Heart right ventricle (tissue), 16 donors: ENCODE measurements around the gene MIGA1. TPM values are rescaled to one million over a fixed set of nuclear protein-coding genes. Genes with fewer than 3 reads are reported as not detected.
A peak's percentile ranks its signal among the peaks of the same experiment; 100 is the strongest.
"Not testable (repeated sequence)": the region's sequence is repeated elsewhere in the genome, so short reads cannot be mapped to it uniquely, and the experiment has no call there.

ENCODE experiments used
- ATAC-seq, 8 donors: fragments of 200-7000 bp; cut with Tn5 transposase; one replicate each; pipeline ENCODE4 v1.9.1; 2020; ENCODE audit warnings: mild to moderate bottlenecking in 8 of 8, moderate library complexity in 8 of 8, moderate number of reproducible peaks in 1 of 8
- DNase-seq, 2 donors: peaks; one replicate each; pipeline ENCODE4 v3.0.0-alpha.2; 2020
- H3K27ac ChIP-seq, 10 donors: fragments of 200-600 bp; sonication (generic) in 2 of 10; one replicate each; pipeline versions ENCODE4 v1.5.0 to v1.8.0; 2020 to 2022; ENCODE audit warnings: mild to moderate bottlenecking in 3 of 10
- H3K27me3 ChIP-seq, 7 donors: fragments of 200-600 bp; one replicate each; pipeline ENCODE4 v1.8.0; 2021 to 2022; ENCODE audit warnings: mild to moderate bottlenecking in 2 of 7
- H3K36me3 ChIP-seq, 9 donors: fragments of 200-600 bp; sonication (generic) in 1 of 9; one replicate each; pipeline versions ENCODE4 v1.5.0 to v1.8.0; 2020 to 2022; ENCODE audit warnings: mild to moderate bottlenecking in 2 of 9
- H3K4me1 ChIP-seq, 9 donors: fragments of 200-600 bp; sonication (generic) in 1 of 9; one replicate each; pipeline versions ENCODE4 v1.5.0 to v1.8.0; 2020 to 2022; ENCODE audit warnings: mild to moderate bottlenecking in 4 of 9
- H3K4me3 ChIP-seq, 10 donors: fragments of 200-600 bp; sonication (generic) in 2 of 10; one replicate each; pipeline versions ENCODE4 v1.5.0 to v1.8.0; 2020 to 2022; ENCODE audit warnings: mild to moderate bottlenecking in 7 of 10, moderate library complexity in 2 of 10
- H3K9me3 ChIP-seq, 11 donors: fragments of 200-600 bp in 10 of 11; sonication (generic) in 2 of 11; one replicate each; pipeline versions ENCODE4 v1.5.0 to v1.8.0; 2013 to 2022; ENCODE audit warnings: mild to moderate bottlenecking in 2 of 11, control low read depth in 1 of 11, moderate library complexity in 1 of 11
- WGBS, 2 donors: extraction: QIAGEN DNeasy Blood & Tissue Kit; methylation state at CpG; one replicate each; pipeline ENCODE4 v1.1.7; 2013; ENCODE audit warnings: inconsistent platforms in 1 of 2; 5-methylcytosine and 5-hydroxymethylcytosine counted together
- intact Hi-C, 10 donors: fragments of 100-400 bp; cut with DNase I; formaldehyde crosslinking; loops; one replicate each; pipeline versions ENCODE4 v1.11.1 to v1.14.2; 2022
- polyA plus RNA-seq, 2 donors: library from polyadenylated mRNA; stranded (reverse); fragments of 200-250 nt; gene quantifications; one replicate each; pipeline ENCODE4 v1.2.3, GENCODE V29; 2013
- total RNA-seq, 10 donors: library from RNA; stranded (reverse); fragmentation: NEBNext Ultra II Directional in 3 of 10; extraction: Animal tissue kit (Norgen Biotek cat#: 25700) in 3 of 10; gene quantifications; one replicate each; pipeline versions ENCODE4 v1.2.1 to v1.2.4, GENCODE V29; 2021 to 2023
- TF ChIP-seq, protein P1 (sequence below), 9 donors: fragments of 200-600 bp; sonication (generic) in 2 of 9; IDR thresholded peaks; one replicate each; pipeline versions ENCODE4 v1.5.0 to v1.8.0; 2021 to 2022; ENCODE audit warnings: antibody characterized with exemption in 9 of 9, mild to moderate bottlenecking in 5 of 9, moderate library complexity in 1 of 9
- donor health status: Arrhythmogenic right ventricular cardiomyopathy.
- donor health status: ischemic (EF 13 %, LVEDD 7.1; RV severe dilation, severe dysfunction).
- donor health status: healthy with polysubstance abuse.
- donor health status: DM: no; HTN: yes; CAD: no.
- donor health status: DM: no; HTN: no; CAD: no.
- donor health status: ischemic (EF 25% LVEDD 6.9; RV normal size, moderate dysfunction).
- donor health status: ischemic (EF 25% LVEDD 5.7; RV mildly dilated, moderate dysfunction).
- donor health status: healthy.
- donor health status: DM: yes; HTN: yes; CAD: no.
- donor health status: Ischemic cardiomyopathy.
- donor health status: ischemic (EF 35%, LVEDD 5.7; RV mildly dilated, moderate dysfunction).
- donor health status: nonischemic (EF 11% LVEDD 7.7; RV severe dilation, severe dysfunction).
- donor health status: DM: yes; HTN: yes; CAD: no.
- donor health status: PGD.
- donor health status: ischemic (EF 29% LVEDD 5.4; RV normal size, mild dysfunction).
- donor health status: nonischemic (EF 23%, LVEDD 6.1; RV moderate dilation, normal function).

MIGA1 gene
- total and polyA plus RNA-seq, 12 donors = 2.4 to 14.8 (median 11.5) TPM

DNA sequence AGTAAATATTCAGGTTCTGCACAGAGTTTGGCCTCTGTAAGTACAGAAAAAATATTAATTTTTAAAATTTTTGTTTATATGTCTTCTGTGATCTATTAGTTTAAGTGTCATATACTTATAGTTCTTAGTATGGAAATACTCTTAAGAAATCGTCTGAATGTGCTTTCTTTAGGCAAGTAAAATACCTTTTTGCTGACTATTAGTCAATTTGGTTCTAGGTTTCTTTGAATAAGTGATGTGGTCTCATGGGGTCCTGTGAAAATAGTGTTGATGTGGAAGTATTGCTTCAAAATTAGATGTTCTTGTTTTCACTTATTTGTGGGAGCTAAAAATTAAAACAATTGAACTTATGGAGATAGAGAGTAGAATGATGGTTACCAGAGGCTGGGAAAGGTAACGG lies 23.9 kb downstream of the MIGA1 start:
- Histone ChIP-seq H3K36me3 (peaks cover 0 to 88% (median 30%) of the 10 kb centered on the region in 9 donors), H3K4me1 (peaks cover 0 to 3% (median 0%) of the 10 kb centered on the region in 9 donors), H3K27ac (no peak overlapping the region), H3K9me3 (no peaks in the 10 kb centered on the region), H3K4me3 (no peak overlapping the region), H3K27me3 (no peaks in the 10 kb centered on the region)
- ATAC-seq (no peak), DNase-seq (no peak)
- WGBS, 2 donors = 69 to 95% methylated on average over 2 of the region's 2 CpGs
- TF ChIP-seq, protein P1, sequence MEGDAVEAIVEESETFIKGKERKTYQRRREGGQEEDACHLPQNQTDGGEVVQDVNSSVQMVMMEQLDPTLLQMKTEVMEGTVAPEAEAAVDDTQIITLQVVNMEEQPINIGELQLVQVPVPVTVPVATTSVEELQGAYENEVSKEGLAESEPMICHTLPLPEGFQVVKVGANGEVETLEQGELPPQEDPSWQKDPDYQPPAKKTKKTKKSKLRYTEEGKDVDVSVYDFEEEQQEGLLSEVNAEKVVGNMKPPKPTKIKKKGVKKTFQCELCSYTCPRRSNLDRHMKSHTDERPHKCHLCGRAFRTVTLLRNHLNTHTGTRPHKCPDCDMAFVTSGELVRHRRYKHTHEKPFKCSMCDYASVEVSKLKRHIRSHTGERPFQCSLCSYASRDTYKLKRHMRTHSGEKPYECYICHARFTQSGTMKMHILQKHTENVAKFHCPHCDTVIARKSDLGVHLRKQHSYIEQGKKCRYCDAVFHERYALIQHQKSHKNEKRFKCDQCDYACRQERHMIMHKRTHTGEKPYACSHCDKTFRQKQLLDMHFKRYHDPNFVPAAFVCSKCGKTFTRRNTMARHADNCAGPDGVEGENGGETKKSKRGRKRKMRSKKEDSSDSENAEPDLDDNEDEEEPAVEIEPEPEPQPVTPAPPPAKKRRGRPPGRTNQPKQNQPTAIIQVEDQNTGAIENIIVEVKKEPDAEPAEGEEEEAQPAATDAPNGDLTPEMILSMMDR (IDR thresholded peaks at IDR 0.05) = no peak
- intact Hi-C loops = loop anchor here in 1 of 10 donors (10.0 kb wide), 1 partner anchor 49 kb away; the partner anchor contains the start of gene USP33

DNA sequence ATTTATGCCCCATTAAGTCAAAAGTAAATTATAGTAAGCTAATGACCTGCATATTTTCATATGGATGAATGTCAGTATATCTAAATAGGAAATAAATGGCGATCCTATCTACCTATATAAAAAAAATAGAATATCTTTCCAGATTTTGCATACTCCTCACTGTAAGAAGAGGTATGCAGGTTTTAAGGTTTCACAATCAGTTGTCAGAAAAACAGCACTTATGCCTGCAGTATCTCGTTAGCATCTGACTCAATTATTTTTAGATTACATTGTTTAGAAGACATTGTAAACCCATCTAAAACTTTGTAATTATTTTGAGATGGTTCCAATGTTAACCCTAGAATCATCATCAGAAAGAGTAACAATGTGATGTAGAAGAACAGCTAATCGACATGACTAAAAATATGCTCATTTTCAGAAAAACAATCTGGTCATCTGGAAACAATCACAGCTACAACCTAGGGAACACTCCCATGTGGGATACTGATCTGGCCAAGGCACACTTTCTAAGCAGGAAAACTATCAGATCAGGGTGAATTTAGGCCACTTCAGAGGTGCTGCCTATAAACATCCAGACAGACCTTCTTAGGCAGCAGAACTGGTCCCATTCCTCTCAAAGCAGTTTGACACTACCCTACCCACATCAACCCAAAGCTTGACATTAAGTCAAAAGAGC lies 30.5 kb downstream of the MIGA1 start:
- DNase-seq, H3K27ac ChIP-seq, H3K9me3 ChIP-seq, H3K4me1 ChIP-seq, H3K4me3 ChIP-seq, ATAC-seq, H3K27me3 ChIP-seq: not testable (repeated sequence)
- intact Hi-C loops = loop anchor here in 1 of 10 donors (10.0 kb wide), 1 partner anchor 55 kb away; the partner anchor contains the start of gene USP33
- H3K36me3 ChIP-seq = peaks cover 0 to 83% (median 39%) of the 10 kb centered on the region in 9 donors
- WGBS, 2 donors = 52 to 75% methylated on average over 1 of the region's 3 CpGs

DNA sequence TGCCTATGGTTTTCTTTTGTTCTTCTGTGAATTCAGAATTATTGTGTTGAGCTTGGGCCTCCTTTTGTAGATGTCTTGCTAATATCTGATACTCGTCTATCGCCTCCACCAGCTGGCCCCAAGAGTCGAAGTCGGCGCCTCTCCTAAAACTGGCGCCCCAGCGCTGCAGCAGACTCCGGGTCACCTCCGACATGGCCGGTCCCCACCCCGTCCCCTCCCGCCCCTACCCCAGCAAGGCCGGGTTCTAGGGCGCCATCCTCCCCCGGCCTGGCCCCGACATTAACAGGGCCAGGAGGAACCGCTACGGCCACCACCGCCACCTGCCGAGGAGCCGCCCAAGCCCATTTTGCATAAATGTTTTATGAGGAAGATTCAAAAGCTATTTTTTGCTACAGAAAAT lies 32.1 kb downstream of the MIGA1 start:
- 98 to 99% methylated on average over 9 to 14 of the region's 21 CpGs for WGBS, 2 donors
- peak in 5 of 8 donors; percentile 27 to 61 (median 56) for ATAC-seq

DNA sequence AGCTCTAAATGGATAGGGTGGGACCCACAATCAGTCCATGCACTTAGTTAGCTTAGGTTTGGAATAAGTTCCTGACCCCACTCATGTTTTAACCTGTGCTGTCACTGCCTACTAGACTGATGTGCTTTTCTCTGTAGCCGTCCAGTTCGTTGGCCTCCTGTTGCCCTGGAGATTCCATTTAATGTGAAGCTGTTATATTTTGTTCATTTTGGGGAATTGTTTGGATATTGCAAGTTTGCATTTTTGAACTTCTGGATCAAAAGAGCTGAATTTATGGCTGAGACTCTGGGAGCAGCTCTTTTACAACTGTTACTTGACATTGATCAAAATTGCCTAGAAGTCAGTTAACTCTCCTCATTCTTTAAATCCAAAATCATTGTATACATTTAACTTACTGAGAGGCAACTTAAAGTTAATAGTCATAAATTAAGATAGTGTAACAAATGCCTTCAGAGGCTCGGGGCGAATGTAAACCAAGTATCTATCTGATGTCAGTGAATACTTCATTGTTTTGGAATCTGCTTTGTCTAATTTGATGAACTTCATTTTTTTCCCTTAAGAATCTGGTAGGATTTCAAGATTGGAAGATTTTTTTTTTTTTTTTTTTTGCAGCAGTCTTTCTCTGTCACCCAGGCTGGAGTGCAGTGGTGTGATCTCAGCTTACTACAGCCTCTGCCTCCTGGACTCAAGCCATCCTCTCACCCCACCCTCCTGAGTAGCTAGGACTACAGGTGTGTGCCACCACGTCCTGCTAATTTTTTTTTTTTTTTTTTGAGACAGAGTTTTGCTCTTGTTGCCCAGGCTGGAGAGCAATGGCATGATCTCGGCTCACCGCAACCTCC lies 38.1 kb downstream of the MIGA1 start:
- Histone ChIP-seq H3K4me3 (no peak overlapping the region), H3K9me3 (no peaks in the 10 kb centered on the region), H3K4me1 (no peaks in the 10 kb centered on the region), H3K27ac (no peak overlapping the region), H3K27me3 (no peaks in the 10 kb centered on the region), H3K36me3 (peaks cover 0 to 100% (median 18%) of the 10 kb centered on the region in 9 donors)
- TF ChIP-seq, protein P1 (IDR thresholded peaks at IDR 0.05) = no peak
- DNase-seq (no peak), ATAC-seq (no peak)
- intact Hi-C loops = no loop called here
- WGBS, 2 donors = 87% methylated on average over 7 of the region's 7 CpGs

More for the DNA sequence above, 32.1 kb downstream of the MIGA1 start:
- DNase-seq, H3K4me3 ChIP-seq, H3K4me1 ChIP-seq, H3K27me3 ChIP-seq, intact Hi-C loops, H3K27ac ChIP-seq, H3K9me3 ChIP-seq: not testable (repeated sequence)
- H3K36me3 ChIP-seq = peaks cover 0 to 83% (median 38%) of the 10 kb centered on the region in 9 donors

DNA sequence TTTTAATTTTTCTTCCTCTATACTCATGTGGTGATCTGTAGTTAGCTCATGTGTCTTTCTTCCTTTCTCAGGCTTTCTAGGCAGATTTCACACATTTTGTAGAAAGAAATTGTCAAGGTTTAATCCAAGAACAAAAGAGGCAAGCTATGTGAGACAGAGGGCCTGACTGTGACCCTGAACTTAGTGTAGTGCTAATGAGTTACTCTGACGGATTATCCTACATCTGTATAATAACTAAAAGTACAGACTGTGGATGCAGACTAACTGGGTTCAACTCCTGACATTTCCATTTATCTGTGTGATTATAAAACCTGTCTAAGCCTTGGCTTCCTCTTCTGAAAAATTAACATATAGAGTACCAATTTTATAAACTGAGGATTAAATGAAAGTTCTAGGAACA lies 40.7 kb downstream of the MIGA1 start:
- DNase-seq = no peak
- Histone ChIP-seq H3K4me3 (no peak overlapping the region), H3K27me3 (no peaks in the 10 kb centered on the region), H3K36me3 (peaks cover 0 to 85% (median 8%) of the 10 kb centered on the region in 9 donors), H3K9me3 (no peaks in the 10 kb centered on the region), H3K27ac (no peak overlapping the region), H3K4me1 (peaks cover 0 to 14% (median 10%) of the 10 kb centered on the region in 9 donors)
- no peak for ATAC-seq
- TF ChIP-seq, protein P1 (IDR thresholded peaks at IDR 0.05) = no peak
- intact Hi-C loops = loop anchor here in 2 of 10 donors (10.0 kb wide), 2 partner anchors 65 to 295 kb away; partner anchors contain the start of gene NEXN (in 1 of the 2)
- 86 to 91% methylated on average over 1 of the region's 1 CpG for WGBS, 2 donors
